Ovary (tissue), 3 donors: Measurements from ENCODE around the gene FKBP1B.

Source experiments
- EP300 ChIP-seq: sonication (generic); formaldehyde crosslinking; IDR thresholded peaks from one replicate; pipeline ENCODE4 v1.6.1; 2017; ENCODE audit warnings: antibody characterized with exemption
- POLR2A ChIP-seq: fragments of 450-650 bp; IDR thresholded peaks from one replicate; pipeline ENCODE4 v1.6.1; 2017; ENCODE audit warnings: antibody characterized with exemption, mild to moderate bottlenecking, moderate library complexity
- TF ChIP-seq, protein P1 (sequence below), 3 donors: fragments of 450-650 bp in 2 of 3; fragments of 200-600 bp in 1 of 3; IDR thresholded peaks; one replicate each; pipeline versions ENCODE4 v1.5.1 to v1.8.0; 2016 to 2022; ENCODE audit warnings: antibody characterized with exemption in 3 of 3, mild to moderate bottlenecking in 1 of 3
- donor health status: DM: no; HTN: no; CAD: no.

DNA sequence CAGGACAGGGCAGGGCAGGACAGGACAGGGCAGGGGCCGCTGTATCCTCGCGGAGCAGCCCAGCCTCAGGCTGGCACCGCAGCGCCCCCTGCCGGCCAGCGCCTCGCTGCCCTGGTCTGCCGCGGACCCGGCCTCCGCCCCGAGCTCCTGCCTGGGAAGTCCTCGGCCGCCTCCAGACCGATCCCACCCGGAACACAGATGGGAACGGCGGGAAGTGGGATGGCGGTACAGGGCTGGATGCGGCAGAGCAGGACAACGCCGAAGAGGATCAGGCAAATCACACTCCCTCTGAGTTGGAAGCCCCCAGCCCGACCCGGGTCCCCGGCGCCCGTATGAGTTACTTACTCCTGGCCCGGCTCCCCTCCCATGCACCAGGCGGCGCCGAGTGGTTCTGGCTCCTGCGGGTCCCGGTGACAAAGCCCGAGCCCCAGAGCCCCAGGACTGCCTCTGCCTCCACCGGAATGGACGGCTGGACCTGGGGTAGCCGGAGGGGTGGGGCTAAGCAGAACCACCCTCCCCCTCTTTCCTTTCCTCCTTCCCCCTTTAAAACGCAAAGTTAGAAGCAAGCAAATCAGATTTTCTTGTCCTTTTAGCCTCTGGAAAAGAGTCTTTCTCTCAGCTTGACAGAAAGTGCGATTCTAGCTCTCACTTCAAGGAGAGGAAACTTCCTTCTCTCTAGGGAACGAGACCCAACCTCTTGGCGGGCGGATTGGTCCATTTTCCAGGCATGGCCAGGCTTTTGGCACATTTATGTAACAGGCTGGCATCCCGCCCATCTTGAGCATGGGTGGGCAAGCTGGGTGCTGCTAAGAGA, 35.1 kb downstream of the FKBP1B start, which contains the start of gene TP53I3:
- TF ChIP-seq POLR2A (peak; percentile 53), EP300 (no peak)
- TF ChIP-seq, protein P1, sequence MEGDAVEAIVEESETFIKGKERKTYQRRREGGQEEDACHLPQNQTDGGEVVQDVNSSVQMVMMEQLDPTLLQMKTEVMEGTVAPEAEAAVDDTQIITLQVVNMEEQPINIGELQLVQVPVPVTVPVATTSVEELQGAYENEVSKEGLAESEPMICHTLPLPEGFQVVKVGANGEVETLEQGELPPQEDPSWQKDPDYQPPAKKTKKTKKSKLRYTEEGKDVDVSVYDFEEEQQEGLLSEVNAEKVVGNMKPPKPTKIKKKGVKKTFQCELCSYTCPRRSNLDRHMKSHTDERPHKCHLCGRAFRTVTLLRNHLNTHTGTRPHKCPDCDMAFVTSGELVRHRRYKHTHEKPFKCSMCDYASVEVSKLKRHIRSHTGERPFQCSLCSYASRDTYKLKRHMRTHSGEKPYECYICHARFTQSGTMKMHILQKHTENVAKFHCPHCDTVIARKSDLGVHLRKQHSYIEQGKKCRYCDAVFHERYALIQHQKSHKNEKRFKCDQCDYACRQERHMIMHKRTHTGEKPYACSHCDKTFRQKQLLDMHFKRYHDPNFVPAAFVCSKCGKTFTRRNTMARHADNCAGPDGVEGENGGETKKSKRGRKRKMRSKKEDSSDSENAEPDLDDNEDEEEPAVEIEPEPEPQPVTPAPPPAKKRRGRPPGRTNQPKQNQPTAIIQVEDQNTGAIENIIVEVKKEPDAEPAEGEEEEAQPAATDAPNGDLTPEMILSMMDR (IDR thresholded peaks at IDR 0.05) = peak; percentile 94 to 98 (median 97)
